GM18951 (cell line): ENCODE measurements around the gene RPS18.

Experiments
- POLR2A ChIP-seq: IDR thresholded peaks from 4 replicates; pipeline ENCODE4 v1.6.1; 2011; ENCODE audit warnings: mild to moderate bottlenecking; ENCODE audit not compliant: insufficient read length, insufficient read depth; ENCODE audit errors: extremely low read depth
- in situ Hi-C: fragments of 300-500 bp; cut with MboI; formaldehyde crosslinking; loops from one replicate; pipeline ENCODE4 v1.12.0; 2022; ENCODE audit warnings: low sequenced_read_pairs, mixed read lengths, inconsistent platforms; ENCODE audit not compliant: unreplicated experiment

RPS18 gene

GRCh38 chr6:33316603-33317418, 44.9 kb downstream of the RPS18 start:
- in situ Hi-C loops, result no loop called here
- no peak for TF ChIP-seq POLR2A

- no peak for TF ChIP-seq POLR2A
- in situ Hi-C loops, result no loop called here
Measured at GRCh38 chr6:33317419-33317668, 45.5 kb downstream of the RPS18 start.

GRCh38 chr6:33317669-33318425, 46.0 kb downstream of the RPS18 start, which contains the start of gene ZBTB22:
Gene ZBTB22 (minus strand): TSS chr6:33317744. CDS start chr6:33316916, 828 bp downstream.
- TF ChIP-seq POLR2A, result peak; percentile 56

GRCh38 chr6:33318426-33319073, 46.7 kb downstream of the RPS18 start:
- in situ Hi-C loops, result no loop called here
- no peak for TF ChIP-seq POLR2A

More at GRCh38 chr6:33317669-33318425, 46.0 kb downstream of the RPS18 start, which contains the start of gene ZBTB22:
- in situ Hi-C loops, result no loop called here

- in situ Hi-C loops, result no loop called here
- TF ChIP-seq POLR2A, result no peak
Measured at GRCh38 chr6:33319939-33320314, 48.1 kb downstream of the RPS18 start.

- TF ChIP-seq POLR2A, result no peak
- in situ Hi-C loops, result no loop called here
Measured at GRCh38 chr6:33320315-33321181, 48.7 kb downstream of the RPS18 start.

- in situ Hi-C loops, result no loop called here
- no peak for TF ChIP-seq POLR2A
Measured at GRCh38 chr6:33321227-33321626, 49.4 kb downstream of the RPS18 start.

- in situ Hi-C loops, result no loop called here
- TF ChIP-seq POLR2A, result no peak
Measured at GRCh38 chr6:33323623-33323948, 51.7 kb downstream of the RPS18 start.

GRCh38 chr6:33324125-33324524, 52.2 kb downstream of the RPS18 start:
- no peak for TF ChIP-seq POLR2A
- in situ Hi-C loops, result no loop called here
